Aorta (tissue), 5 donors: ENCODE measurements around the gene RASAL1. TPM values are rescaled to one million over a fixed set of nuclear protein-coding genes. Genes with fewer than 3 reads are reported as not detected.

Experiments used
- ATAC-seq: fragments of 200-7000 bp; cut with Tn5 transposase; one replicate; pipeline ENCODE4 v1.9.1; 2022; ENCODE audit warnings: moderate library complexity; ENCODE audit not compliant: low FRiP score
- DNase-seq, 2 donors: peaks; one replicate each; pipeline ENCODE4 v3.0.0-alpha.2; 2020
- H3K27ac ChIP-seq, 2 donors: one replicate each; pipeline ENCODE4 v1.5.1; 2013; ENCODE audit warnings: low read length in 2 of 2, mild to moderate bottlenecking in 2 of 2, moderate library complexity in 2 of 2, control low read depth in 1 of 2, inconsistent platforms in 1 of 2, low read depth in 1 of 2
- H3K27me3 ChIP-seq, 2 donors: one replicate each; pipeline ENCODE4 v1.6.1; 2013; ENCODE audit warnings: control low read depth in 1 of 2, low read length in 1 of 2, mild to moderate bottlenecking in 1 of 2, moderate library complexity in 1 of 2; ENCODE audit not compliant: insufficient read depth in 2 of 2, control insufficient read depth in 1 of 2
- H3K36me3 ChIP-seq, 2 donors: one replicate each; pipeline ENCODE4 v1.6.1; 2013; ENCODE audit warnings: control low read depth in 1 of 2, low read length in 1 of 2, mild to moderate bottlenecking in 1 of 2; ENCODE audit not compliant: insufficient read depth in 2 of 2, control insufficient read depth in 1 of 2
- H3K4me1 ChIP-seq, 2 donors: one replicate each; pipeline ENCODE4 v1.6.1; 2013; ENCODE audit warnings: low read length in 2 of 2, control low read depth in 1 of 2, mild to moderate bottlenecking in 1 of 2, moderate library complexity in 1 of 2; ENCODE audit not compliant: insufficient read depth in 2 of 2, control insufficient read depth in 1 of 2
- H3K4me3 ChIP-seq, 2 donors: one replicate each; pipeline ENCODE4 v1.5.1; 2013; ENCODE audit warnings: low read length in 2 of 2, control low read depth in 1 of 2, mild to moderate bottlenecking in 1 of 2
- H3K9me3 ChIP-seq: one replicate; pipeline ENCODE4 v1.6.1; 2013; ENCODE audit warnings: mild to moderate bottlenecking, low read length; ENCODE audit not compliant: control insufficient read depth
- WGBS, 2 donors: extraction: QIAGEN DNeasy Blood & Tissue Kit; methylation state at CpG; one replicate each; pipeline ENCODE4 v1.1.7; 2013; 5-methylcytosine and 5-hydroxymethylcytosine counted together
- intact Hi-C, 2 donors: fragments of 100-400 bp; cut with DNase I; formaldehyde crosslinking; loops; one replicate each; pipeline versions ENCODE4 v1.14.2 to v1.15.0; 2022
- polyA plus RNA-seq, 2 donors: library from polyadenylated mRNA; stranded (reverse); fragments of 200-250 nt; gene quantifications; one replicate each; pipeline ENCODE4 v1.2.3, GENCODE V29; 2013
- total RNA-seq, 2 donors: library from RNA; stranded (reverse); fragmentation: NEBNext Ultra II Directional; extraction: Animal tissue kit (Norgen Biotek cat#: 25700); gene quantifications; one replicate each; pipeline ENCODE4 v1.2.1, GENCODE V29; 2021
- donor health status: healthy with polysubstance abuse.
- donor health status: Bipolar disorder and iron deficiency.
- donor health status: DM: no; HTN: no; CAD: no.
- donor health status: DM: no; HTN: no; CAD: no.
- donor health status: DM: yes; HTN: yes; CAD: no.

The RASAL1 gene
- total and polyA plus RNA-seq, 4 donors: not detected

DNA sequence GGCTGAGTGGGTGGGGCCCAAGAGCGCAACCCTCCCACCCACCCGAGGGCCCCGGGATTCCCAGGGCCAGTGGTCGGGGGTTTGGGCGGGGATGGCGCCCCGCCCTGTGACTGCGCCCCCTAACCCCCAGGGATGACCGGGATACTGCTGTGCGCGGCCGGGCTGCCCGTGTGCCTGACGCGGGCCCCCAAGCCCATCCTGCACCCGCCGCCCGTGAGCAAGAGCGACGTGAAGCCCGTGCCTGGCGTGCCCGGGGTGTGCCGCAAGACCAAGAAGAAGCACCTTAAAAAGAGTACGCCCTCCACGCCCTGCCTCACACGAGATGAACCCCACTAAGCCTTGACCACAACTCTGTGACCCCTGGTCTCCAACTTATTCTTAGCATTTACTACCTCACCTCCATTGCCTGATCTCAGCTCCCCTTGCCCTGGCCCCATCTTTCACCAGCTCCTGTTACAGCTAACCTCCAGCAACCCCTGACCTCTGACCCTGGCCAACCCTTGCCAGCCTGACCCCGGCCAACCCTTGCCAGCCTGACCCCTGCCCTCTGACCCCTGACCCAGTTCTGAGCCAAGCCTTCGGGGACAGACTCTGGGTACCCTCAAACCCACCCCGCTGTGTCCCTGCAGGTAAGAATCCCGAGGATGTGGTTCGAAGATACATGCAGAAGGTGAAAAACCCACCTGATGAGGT lies 42.0 kb downstream of the RASAL1 start:
- intact Hi-C loops: no loop called here
- 37 to 38% methylated on average over 24 to 32 of the region's 32 CpGs for WGBS, 2 donors
- Histone ChIP-seq H3K27me3 (no peaks in the 10 kb centered on the region), H3K27ac (no peak overlapping the region), H3K36me3 (no peaks in the 10 kb centered on the region), H3K9me3 (no peaks in the 10 kb centered on the region), H3K4me1 (no peaks in the 10 kb centered on the region), H3K4me3 (no peak overlapping the region)
- peak in 1 of 2 donors; percentile 45 for DNase-seq
- ATAC-seq: no peak

DNA sequence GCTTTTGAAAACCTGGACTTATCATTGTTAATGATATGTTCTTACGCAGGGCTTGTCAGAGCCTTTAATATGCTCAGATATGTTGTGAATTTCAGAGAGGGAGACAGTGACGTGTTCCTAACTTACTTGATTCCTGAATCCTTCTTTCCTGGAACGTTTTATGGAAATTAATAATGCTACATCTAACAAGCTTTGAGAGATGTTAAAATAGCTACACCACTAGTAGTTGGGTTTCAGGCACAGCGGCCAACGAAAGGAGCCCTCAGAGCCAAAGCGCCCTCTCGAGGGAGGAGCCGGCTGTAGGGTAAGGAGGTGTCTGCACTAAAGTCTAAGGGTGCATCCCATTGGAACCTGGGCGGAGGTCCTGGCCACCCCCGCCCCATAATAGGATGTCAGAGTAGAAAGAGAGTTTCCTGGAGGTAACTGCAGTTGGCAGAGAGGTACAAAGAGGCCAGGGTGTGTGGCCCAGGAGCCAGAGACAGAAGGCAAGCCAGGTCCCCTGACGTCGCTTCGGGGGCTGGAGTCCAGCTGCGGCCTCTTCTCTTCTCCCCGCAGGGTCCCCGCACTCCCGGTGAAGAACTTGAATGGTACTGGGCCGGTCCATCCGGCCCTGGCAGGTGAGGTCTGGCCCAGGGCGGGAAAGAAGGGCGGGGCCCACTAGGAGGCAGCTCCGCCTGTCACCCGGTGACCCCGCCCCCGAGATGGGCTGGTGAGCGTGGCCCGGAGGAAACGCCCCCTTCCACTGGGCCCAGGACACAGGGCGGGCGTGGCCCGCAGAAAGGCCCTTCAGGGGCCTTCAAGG lies 42.8 kb downstream of the RASAL1 start:
- ATAC-seq (no peak), DNase-seq (peak in 1 of 2 donors; percentile 59)
- 7 to 9% methylated on average over 27 to 31 of the region's 31 CpGs for WGBS, 2 donors
- H3K4me3 ChIP-seq: no peak overlapping the region
- H3K36me3 ChIP-seq: no peaks in the 10 kb centered on the region
- no peaks in the 10 kb centered on the region for H3K4me1 ChIP-seq
- no peaks in the 10 kb centered on the region for H3K9me3 ChIP-seq
- no peak overlapping the region for H3K27ac ChIP-seq
- H3K27me3 ChIP-seq: no peaks in the 10 kb centered on the region
- intact Hi-C loops: no loop called here

DNA sequence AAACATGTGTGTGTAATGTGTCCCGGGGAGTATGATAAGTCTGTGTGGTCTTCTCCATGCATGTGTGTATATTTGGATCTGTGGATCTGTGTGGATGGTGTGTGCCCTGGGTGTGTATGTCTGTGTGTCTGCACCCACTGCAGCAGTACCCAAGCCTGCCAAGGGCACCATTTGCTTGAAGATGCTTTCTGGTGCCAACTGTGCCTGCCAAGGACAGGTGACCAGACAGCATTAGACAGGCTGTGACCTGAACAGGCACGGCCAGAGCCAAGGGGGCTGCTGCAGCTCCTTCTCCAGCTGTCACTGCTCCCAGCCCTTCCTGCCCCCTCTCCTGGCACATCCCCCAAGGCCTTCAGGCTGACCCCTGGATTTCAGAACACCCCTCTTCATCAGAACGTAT lies 44.1 kb downstream of the RASAL1 start:
- Histone ChIP-seq H3K27ac (no peak overlapping the region), H3K4me1 (no peaks in the 10 kb centered on the region), H3K36me3 (no peaks in the 10 kb centered on the region), H3K27me3 (no peaks in the 10 kb centered on the region), H3K9me3 (no peaks in the 10 kb centered on the region), H3K4me3 (no peak overlapping the region)
- DNase-seq (no peak), ATAC-seq (no peak)
- WGBS, 2 donors: 68% methylated on average over 3 of the region's 3 CpGs
- intact Hi-C loops: no loop called here

DNA sequence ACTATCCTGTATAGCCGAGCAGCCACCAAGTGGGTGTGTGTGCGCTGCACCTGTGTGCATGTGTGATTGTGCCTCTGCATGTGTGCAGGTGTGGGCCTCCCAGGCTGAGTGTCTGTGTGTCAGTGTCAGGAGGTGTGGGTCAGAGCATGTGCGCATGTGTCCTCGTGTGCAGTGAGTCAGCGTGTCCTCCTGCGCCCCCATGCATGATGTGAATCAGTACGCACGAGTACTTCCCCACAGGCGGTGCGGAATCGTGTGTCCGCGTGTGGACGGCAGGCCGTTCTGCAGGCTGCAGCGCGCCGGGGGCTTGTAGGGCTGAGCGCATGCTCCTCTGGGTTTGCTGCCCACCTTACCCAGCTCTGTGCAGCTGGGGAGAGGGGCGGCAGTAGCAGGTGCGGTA lies 44.8 kb downstream of the RASAL1 start:
- Histone ChIP-seq H3K36me3 (no peaks in the 10 kb centered on the region), H3K4me1 (no peaks in the 10 kb centered on the region), H3K9me3 (no peaks in the 10 kb centered on the region), H3K27ac (no peak overlapping the region), H3K4me3 (no peak overlapping the region), H3K27me3 (no peaks in the 10 kb centered on the region)
- 75 to 90% methylated on average over 21 of the region's 21 CpGs for WGBS, 2 donors
- intact Hi-C loops: no loop called here
- ATAC-seq: no peak
- DNase-seq: no peak

DNA sequence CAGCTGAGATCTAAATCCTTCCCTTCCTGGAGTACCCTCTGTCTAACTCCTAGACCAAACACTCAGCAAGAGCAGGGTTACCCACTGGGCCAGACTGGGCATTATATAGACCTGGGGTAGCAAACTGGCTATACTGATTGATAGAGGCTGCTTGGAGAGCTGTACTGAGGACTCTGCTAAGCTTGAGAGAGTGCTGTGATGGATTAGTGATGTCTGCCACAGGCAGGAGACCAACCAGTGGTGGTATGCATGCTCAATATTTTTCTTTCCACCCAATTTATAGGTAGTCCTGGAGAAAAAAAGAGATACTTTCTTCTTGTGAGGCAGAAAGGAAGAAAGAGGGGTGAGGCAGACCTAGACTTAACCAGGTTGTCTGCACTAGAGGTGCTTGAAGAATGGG lies 45.7 kb downstream of the RASAL1 start:
- intact Hi-C loops: no loop called here
- H3K9me3 ChIP-seq: no peaks in the 10 kb centered on the region
- no peak overlapping the region for H3K4me3 ChIP-seq
- H3K36me3 ChIP-seq: no peaks in the 10 kb centered on the region
- H3K27me3 ChIP-seq: no peaks in the 10 kb centered on the region
- DNase-seq (no peak), ATAC-seq (no peak)
- H3K4me1 ChIP-seq: no peaks in the 10 kb centered on the region
- H3K27ac ChIP-seq: no peak overlapping the region

DNA sequence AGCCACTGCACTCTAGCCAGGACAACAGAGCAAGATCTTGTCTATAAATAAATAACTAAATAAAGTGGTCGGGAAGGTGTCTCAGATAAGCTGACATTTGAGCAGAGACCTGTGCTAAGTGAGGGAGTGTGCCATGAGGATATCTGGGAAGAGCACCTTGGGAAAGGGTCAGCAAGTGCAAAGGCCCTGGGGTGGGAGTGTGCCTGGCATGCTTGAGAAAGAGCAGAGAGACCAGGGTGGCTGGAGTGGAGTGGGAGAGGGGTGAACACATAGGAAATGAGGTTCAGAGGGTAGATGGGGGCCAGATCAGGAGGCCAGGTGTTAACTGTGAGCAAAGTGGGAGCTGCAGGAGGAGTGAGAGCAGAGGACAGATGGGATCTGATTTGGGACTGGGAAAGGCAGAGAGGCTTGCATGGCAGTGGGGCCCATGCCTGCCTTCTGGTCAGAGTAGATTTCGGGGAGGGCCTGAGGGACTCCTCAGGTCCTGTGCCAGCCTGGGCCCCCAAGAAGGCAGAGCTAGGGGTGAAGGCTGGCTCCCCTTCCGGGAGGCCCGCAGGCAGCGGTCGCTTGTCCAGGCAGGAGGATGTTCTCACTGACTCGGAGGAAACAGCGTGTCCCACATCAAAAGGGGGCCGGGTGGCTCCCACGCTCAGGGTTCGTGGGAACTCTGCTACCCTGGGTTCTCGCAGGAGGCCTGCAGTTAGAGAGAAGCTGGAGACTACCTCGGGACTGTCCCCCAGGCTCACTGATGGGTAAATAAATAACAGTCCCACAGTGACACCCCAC lies 46.4 kb downstream of the RASAL1 start:
- no peaks in the 10 kb centered on the region for H3K27me3 ChIP-seq
- DNase-seq (no peak), ATAC-seq (no peak)
- intact Hi-C loops: no loop called here
- no peaks in the 10 kb centered on the region for H3K9me3 ChIP-seq
- no peak overlapping the region for H3K27ac ChIP-seq
- no peak overlapping the region for H3K4me3 ChIP-seq
- no peaks in the 10 kb centered on the region for H3K4me1 ChIP-seq
- 59 to 67% methylated on average over 11 to 13 of the region's 13 CpGs for WGBS, 2 donors
- H3K36me3 ChIP-seq: no peaks in the 10 kb centered on the region

DNA sequence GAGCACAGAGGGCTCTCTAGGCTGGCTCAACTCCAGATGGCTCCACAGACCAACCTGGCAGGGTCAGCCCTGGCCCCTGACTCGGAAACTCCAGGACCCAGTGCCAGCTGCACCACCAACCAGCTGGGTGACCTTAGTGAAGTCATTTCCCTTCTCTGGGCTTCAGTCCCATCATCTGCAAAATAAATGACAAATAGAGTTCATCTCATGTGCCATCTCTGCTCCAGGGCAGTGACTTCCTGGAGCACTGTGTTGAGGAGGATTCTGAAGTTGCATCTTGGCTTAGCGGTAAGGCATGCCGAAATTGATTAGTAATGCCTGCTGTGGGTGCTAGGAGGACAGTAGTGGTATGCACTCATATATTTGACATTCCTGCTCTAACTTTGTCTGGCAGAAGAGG lies 47.5 kb downstream of the RASAL1 start:
- H3K36me3 ChIP-seq: no peaks in the 10 kb centered on the region
- H3K9me3 ChIP-seq: no peaks in the 10 kb centered on the region
- intact Hi-C loops: no loop called here
- H3K27ac ChIP-seq: no peak overlapping the region
- ATAC-seq: no peak
- no peaks in the 10 kb centered on the region for H3K27me3 ChIP-seq
- 89% methylated on average over 3 of the region's 3 CpGs for WGBS, 2 donors
- DNase-seq: no peak
- H3K4me3 ChIP-seq: no peak overlapping the region
- H3K4me1 ChIP-seq: no peaks in the 10 kb centered on the region

DNA sequence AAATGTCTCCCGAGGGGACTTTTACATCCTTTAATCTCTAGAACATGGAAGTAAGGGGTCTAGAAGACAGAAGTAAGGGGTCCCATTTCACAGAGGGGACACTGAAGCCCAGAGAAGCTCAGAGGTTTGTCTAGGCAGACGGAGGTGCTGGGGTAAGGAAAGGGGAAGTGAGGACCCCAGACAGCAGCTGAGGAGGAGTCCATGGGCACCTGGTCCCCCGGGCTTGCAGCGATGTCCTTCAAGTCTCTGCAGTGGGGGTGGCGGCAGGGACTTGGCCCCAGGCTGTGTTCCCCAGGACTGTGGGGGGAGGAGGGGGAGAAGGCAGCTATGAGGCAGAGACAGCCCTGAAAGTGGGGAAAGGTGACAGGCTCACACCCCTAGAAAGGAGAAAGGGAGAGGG lies 48.4 kb downstream of the RASAL1 start:
- intact Hi-C loops: no loop called here
- Histone ChIP-seq H3K36me3 (no peaks in the 10 kb centered on the region), H3K4me1 (no peaks in the 10 kb centered on the region), H3K27me3 (no peaks in the 10 kb centered on the region), H3K9me3 (no peaks in the 10 kb centered on the region), H3K27ac (no peak overlapping the region), H3K4me3 (no peak overlapping the region)
- DNase-seq (no peak), ATAC-seq (no peak)
- 53 to 61% methylated on average over 5 of the region's 5 CpGs for WGBS, 2 donors
